Cortex of kidney (tissue), 1 donor: ENCODE data around the gene PRKN.
"Not testable (repeated sequence)": the region's sequence is repeated elsewhere in the genome, so short reads cannot be mapped to it uniquely, and the experiment has no call there.

ENCODE experiments used
- DNase-seq: peaks from one replicate; lab custom pipeline; 2025; lab: John Stamatoyannopoulos, UW

The PRKN gene

DNA sequence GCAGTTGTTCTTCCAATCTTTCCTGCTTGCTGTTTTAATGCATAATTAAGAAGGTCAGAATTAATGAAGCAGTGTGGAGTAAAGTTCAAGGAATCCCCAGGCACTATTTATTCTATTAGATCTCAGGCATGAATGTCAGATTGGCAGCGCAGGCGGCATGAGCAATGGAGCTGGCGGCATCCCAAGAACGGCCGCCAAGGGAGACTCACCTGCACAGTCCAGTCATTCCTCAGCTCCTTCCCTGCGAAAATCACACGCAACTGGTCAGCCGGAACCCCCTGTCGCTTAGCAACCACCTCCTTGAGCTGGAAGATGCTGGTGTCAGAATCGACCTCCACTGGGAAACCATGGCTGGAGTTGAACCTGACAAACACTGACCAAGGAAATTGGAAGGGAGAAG lies 284.5 kb downstream of the PRKN start:
- no peak for DNase-seq

- no peak for DNase-seq
Observed at GRCh38 chr6:162442687-162443086, 284.9 kb downstream of the PRKN start.

GRCh38 chr6:162441991-162442390 lies 285.6 kb downstream of the PRKN start:
- DNase-seq: no peak

DNA sequence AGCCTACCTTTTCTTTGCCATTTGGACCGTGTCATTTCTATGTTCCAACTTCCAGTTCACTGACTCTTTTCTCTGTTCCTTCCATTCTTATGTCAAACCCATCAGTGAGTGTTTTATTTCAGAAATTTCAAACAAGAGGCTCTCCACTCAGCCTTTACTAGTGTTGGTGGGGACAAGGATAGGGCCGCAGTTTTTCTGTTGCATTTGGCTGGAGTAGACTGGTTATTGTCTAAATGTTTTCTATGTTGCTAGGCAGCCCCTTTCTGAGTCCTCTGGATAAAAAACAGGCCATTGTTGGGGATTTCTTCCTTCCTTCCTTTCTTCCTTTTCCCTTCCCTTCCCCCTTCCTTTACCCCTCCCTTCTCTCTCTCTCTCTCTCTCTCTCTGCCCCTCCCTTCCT lies 288.6 kb downstream of the PRKN start:
- no peak for DNase-seq

DNA sequence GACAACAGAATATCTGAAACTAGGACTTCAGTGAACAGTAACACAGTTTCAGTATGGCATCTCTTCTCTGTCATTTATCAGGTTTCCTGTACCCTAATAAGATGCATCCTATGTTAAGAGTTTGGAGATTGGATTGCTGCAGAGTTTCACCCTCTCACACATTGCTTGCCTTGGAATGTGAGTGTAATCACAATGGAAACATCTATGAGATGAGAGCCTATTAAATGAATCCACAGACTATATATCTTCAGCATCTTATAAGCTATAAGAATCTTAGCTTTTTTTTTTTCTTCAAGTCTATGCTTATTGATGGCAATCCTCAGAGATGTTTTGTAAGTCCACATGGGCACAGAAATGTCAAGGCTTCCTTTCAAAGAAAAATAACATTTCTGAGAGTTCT lies 292.5 kb downstream of the PRKN start:
- DNase-seq: no peak

- no peak for DNase-seq
Observed at GRCh38 chr6:162421004-162421403, 306.6 kb downstream of the PRKN start.

- DNase-seq: no peak
Observed at GRCh38 chr6:162416831-162417537, 310.6 kb downstream of the PRKN start.

- no peak for DNase-seq
Observed at GRCh38 chr6:162416307-162416706, 311.3 kb downstream of the PRKN start.

DNA sequence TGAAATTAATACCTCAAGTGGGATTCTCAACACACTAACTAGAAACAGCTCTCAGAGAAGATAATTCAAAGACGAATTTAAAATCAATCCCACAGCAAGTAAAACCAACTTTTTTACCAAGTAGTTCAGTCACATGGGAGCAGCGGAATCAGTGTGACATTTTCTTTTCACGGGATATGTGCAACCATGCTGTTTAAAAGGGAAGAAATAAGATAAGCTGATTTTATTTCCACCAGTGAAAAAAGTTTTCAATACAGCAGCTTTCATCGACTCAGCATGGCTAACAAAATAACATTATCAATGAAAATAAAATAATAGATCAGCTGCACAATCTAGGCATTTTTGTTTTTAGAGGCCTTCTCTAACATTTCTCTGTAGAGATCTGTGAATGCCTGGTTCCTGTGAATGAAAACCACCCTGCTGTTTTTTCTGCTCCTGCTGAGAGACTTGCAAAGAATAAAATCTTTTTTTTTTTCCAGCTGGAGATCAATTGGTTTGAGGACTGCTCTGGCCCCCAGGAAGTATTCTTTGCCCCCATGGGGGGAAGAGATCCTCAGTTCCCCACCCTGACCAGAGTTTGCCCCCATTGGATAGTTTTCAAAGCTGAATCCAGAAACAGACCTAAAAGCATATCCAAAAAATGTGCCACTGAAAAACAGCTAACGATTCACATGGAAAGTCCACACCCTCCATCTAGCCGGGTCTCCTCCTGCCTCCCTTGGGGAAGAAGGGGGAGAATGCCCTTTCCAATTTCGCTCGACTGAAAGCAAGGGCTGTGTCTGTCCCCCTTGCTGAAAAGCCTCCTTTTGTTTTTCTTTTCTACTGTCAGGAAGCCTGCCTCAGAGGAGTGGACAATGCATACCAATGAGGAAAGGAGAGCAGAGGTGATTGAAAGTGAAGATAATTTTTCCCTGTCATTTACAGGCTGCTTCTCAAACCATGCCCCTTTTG lies 317.6 kb downstream of the PRKN start:
- DNase-seq: no peak

DNA sequence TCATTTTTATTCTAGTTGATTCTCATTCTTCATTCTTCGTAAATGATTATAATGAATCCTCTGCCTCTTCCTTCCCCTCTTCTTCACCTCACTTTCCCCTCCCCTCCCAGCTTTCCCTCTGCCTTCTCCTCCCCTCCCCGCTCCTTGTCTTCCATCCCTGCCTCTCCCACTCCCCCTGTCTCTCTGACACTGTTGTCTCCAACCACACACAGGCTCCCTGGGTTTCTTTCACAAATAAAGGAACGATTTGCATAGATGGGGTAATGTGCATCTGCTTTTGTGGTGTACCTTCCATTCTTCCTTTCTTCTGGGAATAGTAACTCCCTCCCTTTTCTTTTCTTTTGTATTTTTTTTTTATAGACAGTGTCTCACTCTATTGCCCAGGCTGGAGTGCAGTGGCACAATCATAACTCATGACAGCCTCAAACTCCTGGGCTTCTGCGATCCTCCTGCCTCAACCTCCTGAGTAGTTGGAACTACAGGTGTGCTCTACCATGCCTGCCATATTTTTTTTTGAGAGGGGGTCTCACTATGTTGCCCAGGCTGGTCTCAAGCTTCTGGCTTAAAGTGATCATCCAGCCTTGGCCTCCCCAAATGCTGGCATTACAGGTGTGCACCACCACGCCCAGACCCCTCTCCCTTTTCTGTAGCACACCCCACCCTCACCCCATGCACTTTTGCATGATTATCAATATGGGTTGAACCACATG lies 318.6 kb downstream of the PRKN start:
- DNase-seq: no peak

- no peak for DNase-seq
Observed at GRCh38 chr6:162404951-162405350, 322.6 kb downstream of the PRKN start.

GRCh38 chr6:162403031-162403430 lies 324.5 kb downstream of the PRKN start:
- no peak for DNase-seq

DNA sequence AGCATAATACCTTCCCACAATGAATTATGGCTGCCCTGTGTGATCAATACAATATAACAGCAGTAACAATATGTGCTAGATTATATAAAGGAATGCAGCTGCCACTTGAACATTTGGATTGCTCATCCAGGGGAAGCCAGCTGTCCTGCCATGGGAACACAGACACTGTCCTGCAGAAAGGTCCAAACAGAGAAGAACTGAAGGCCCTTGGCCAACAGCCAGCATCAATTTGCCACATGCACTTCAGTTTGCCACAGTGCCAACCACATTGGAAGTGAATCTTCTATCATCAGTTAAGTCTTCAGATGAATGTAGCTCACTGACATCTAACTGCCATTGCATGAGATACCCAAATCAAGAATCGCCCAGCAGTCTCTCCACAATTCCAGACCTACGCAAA lies 332.4 kb downstream of the PRKN start:
- no peak for DNase-seq

DNA sequence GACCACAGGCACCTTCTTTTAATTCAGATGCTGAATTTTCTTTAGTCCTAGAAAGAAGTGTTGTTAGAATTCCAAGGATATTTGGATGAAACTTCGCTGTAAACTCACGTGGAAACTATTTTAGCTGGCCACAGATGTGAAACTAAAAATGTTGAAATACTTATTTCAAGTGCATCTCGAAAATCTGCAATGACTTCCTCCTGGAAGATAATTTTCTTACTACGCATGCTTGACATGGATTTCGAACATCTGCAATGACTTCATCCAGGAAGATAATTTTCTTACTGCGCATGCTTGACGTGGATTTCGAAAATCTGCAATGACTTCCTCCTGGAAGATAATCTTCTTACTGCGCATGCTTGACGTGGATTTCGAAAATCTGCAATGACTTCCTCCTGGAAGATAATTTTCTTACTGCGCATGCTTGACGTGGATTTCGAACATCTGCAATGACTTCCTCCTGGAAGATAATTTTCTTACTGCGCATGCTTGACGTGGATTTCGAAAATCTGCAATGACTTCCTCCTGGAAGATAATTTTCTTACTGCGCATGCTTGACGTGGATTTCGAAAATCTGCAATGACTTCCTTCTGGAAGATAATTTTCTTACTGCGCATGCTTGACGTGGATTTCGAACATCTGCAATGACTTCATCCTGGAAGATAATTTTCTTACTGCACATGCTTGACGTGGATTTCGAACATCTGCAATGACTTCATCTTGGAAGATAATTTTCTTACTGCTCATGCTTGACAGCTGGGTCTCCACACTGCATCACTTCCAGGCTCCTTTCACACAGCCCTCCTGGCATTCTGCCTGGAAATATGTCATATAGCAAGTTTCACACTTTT lies 336.4 kb downstream of the PRKN start:
- not testable (repeated sequence) for DNase-seq

- DNase-seq: no peak
Observed at GRCh38 chr6:162389343-162390085, 338.1 kb downstream of the PRKN start.

- no peak for DNase-seq
Observed at GRCh38 chr6:162388383-162388777, 339.2 kb downstream of the PRKN start.

GRCh38 chr6:162387718-162388382 lies 339.7 kb downstream of the PRKN start:
- DNase-seq: no peak

DNA sequence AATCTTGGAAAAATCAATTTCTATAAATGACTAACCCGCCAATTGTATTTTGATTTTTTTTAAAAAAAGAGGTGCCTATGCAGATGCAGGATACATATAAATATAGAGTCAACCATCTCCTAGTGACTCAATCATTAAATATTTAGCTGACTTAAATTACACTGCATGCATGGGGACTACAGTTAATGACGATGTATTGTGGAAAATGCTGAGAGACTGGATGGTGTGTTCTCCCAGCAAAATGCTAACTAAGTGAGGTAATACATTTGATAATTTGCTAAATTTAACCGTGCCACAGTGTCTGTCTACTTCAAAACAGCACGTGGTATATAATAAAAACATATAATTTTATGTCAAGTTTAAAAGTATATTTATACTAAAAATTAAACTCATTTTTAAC lies 341.6 kb downstream of the PRKN start:
- no peak for DNase-seq

- no peak for DNase-seq
Observed at GRCh38 chr6:162379757-162380409, 347.7 kb downstream of the PRKN start.

GRCh38 chr6:162377735-162378134 lies 349.8 kb downstream of the PRKN start:
- DNase-seq: no peak
